ENCODE data around the gene TMEM98. TPM values are rescaled to one million over a fixed set of nuclear protein-coding genes. Genes with fewer than 3 reads are reported as not detected.
A peak's percentile ranks its signal among the peaks of the same experiment; 100 is the strongest.
"Not testable (repeated sequence)": the region's sequence is repeated elsewhere in the genome, so short reads cannot be mapped to it uniquely, and the experiment has no call there.

TMEM98 gene
- total RNA-seq, 1 experiment from 2014 or later, result 24.3 TPM

GRCh38 chr17:32929588-32929987 is 1.6 kb downstream of the TMEM98 start:
- DNase-seq, result no peak
- Histone ChIP-seq H3K27me3 (peaks cover 7% of the 10 kb centered on the region; the same call in 1 of the 2 replicates), H3K36me3 (no peaks in the 10 kb centered on the region), H3K9me3 (no peaks in the 10 kb centered on the region), H3K4me3 (no peak overlapping the region)

GRCh38 chr17:32930512-32930911 is 2.6 kb downstream of the TMEM98 start:
- H3K4me3 ChIP-seq, result no peak overlapping the region
- no peaks in the 10 kb centered on the region for H3K9me3 ChIP-seq
- H3K36me3 ChIP-seq, result no peaks in the 10 kb centered on the region
- no peak for DNase-seq
- H3K27me3 ChIP-seq, result peaks cover 7% of the 10 kb centered on the region; the same call in 1 of the 2 replicates

GRCh38 chr17:32931686-32932085 is 3.7 kb downstream of the TMEM98 start:
- Histone ChIP-seq H3K27me3 (peaks cover 7% of the 10 kb centered on the region; the same call in 1 of the 2 replicates), H3K9me3 (no peaks in the 10 kb centered on the region), H3K4me3 (no peak overlapping the region), H3K36me3 (no peaks in the 10 kb centered on the region)
- DNase-seq, result no peak

- H3K36me3 ChIP-seq, result no peaks in the 10 kb centered on the region
- no peaks in the 10 kb centered on the region for H3K9me3 ChIP-seq
- DNase-seq, result no peak
- 0 out of 2 replicates have a peak, but pooled peaks cover 2% of the 10 kb centered on the region for H3K27me3 ChIP-seq
- H3K4me3 ChIP-seq, result no peak overlapping the region
Measured at GRCh38 chr17:32933881-32934280, 5.9 kb downstream of the TMEM98 start.

GRCh38 chr17:32935726-32936125 is 7.8 kb downstream of the TMEM98 start:
- H3K27me3 ChIP-seq, result no peaks in the 10 kb centered on the region
- H3K9me3 ChIP-seq, result no peaks in the 10 kb centered on the region
- no peak for DNase-seq
- H3K36me3 ChIP-seq, result no peaks in the 10 kb centered on the region
- no peak overlapping the region for H3K4me3 ChIP-seq

GRCh38 chr17:32936186-32936893 is 8.4 kb downstream of the TMEM98 start:
- DNase-seq, result no peak

GRCh38 chr17:32936894-32937500 is 9.0 kb downstream of the TMEM98 start:
- H3K4me3 ChIP-seq, result no peak overlapping the region
- no peaks in the 10 kb centered on the region for H3K9me3 ChIP-seq
- no peaks in the 10 kb centered on the region for H3K36me3 ChIP-seq
- peak; percentile 50 for DNase-seq
- no peaks in the 10 kb centered on the region for H3K27me3 ChIP-seq

More at GRCh38 chr17:32936186-32936893, 8.4 kb downstream of the TMEM98 start:
- no peak overlapping the region for H3K4me3 ChIP-seq
- no peaks in the 10 kb centered on the region for H3K36me3 ChIP-seq
- H3K27me3 ChIP-seq, result no peaks in the 10 kb centered on the region
- no peaks in the 10 kb centered on the region for H3K9me3 ChIP-seq

GRCh38 chr17:32940706-32941390 is 12.9 kb downstream of the TMEM98 start:
- H3K4me3 ChIP-seq, result no peak overlapping the region
- no peaks in the 10 kb centered on the region for H3K9me3 ChIP-seq
- H3K36me3 ChIP-seq, result no peaks in the 10 kb centered on the region
- H3K27me3 ChIP-seq, result no peaks in the 10 kb centered on the region
- no peak for DNase-seq

- Histone ChIP-seq H3K36me3 (no peaks in the 10 kb centered on the region), H3K9me3 (no peaks in the 10 kb centered on the region), H3K4me3 (no peak overlapping the region), H3K27me3 (no peaks in the 10 kb centered on the region)
- no peak for DNase-seq
Measured at GRCh38 chr17:32941419-32942032, 13.6 kb downstream of the TMEM98 start.

- Histone ChIP-seq H3K9me3 (no peaks in the 10 kb centered on the region), H3K36me3 (no peaks in the 10 kb centered on the region), H3K4me3 (no peak overlapping the region), H3K27me3 (no peaks in the 10 kb centered on the region)
- no peak for DNase-seq
Measured at GRCh38 chr17:32943206-32943605, 15.3 kb downstream of the TMEM98 start.

- Histone ChIP-seq H3K36me3 (no peaks in the 10 kb centered on the region), H3K27me3 (no peaks in the 10 kb centered on the region), H3K4me3 (no peak overlapping the region), H3K9me3 (no peaks in the 10 kb centered on the region)
- DNase-seq, result no peak
Measured at GRCh38 chr17:32943647-32944191, 15.8 kb downstream of the TMEM98 start.

- H3K9me3 ChIP-seq, result no peaks in the 10 kb centered on the region
- DNase-seq, result no peak
- no peak overlapping the region for H3K4me3 ChIP-seq
- H3K36me3 ChIP-seq, result no peaks in the 10 kb centered on the region
- no peaks in the 10 kb centered on the region for H3K27me3 ChIP-seq
Measured at GRCh38 chr17:32944248-32945020, 16.5 kb downstream of the TMEM98 start.

- no peak for DNase-seq
- Histone ChIP-seq H3K4me3 (no peak overlapping the region), H3K36me3 (no peaks in the 10 kb centered on the region), H3K9me3 (no peaks in the 10 kb centered on the region), H3K27me3 (no peaks in the 10 kb centered on the region)
Measured at GRCh38 chr17:32946375-32947135, 18.6 kb downstream of the TMEM98 start.

- H3K4me3 ChIP-seq, result no peak overlapping the region
- no peaks in the 10 kb centered on the region for H3K27me3 ChIP-seq
- H3K36me3 ChIP-seq, result no peaks in the 10 kb centered on the region
- DNase-seq, result no peak
- no peaks in the 10 kb centered on the region for H3K9me3 ChIP-seq
Measured at GRCh38 chr17:32947736-32948135, 19.8 kb downstream of the TMEM98 start.

GRCh38 chr17:32949181-32949580 is 21.2 kb downstream of the TMEM98 start:
- H3K36me3 ChIP-seq, result no peaks in the 10 kb centered on the region
- no peaks in the 10 kb centered on the region for H3K9me3 ChIP-seq
- H3K4me3 ChIP-seq, result no peak overlapping the region
- DNase-seq, result no peak
- H3K27me3 ChIP-seq, result no peaks in the 10 kb centered on the region

- not testable (repeated sequence) for DNase-seq, H3K27me3 ChIP-seq, H3K9me3 ChIP-seq, H3K36me3 ChIP-seq, H3K4me3 ChIP-seq
Measured at GRCh38 chr17:32952491-32952890, 24.5 kb downstream of the TMEM98 start.
